Left lobe of liver (tissue), 2 donors: Measurements from ENCODE around the gene MSANTD3. TPM values are rescaled to one million over a fixed set of nuclear protein-coding genes. Genes with fewer than 3 reads are reported as not detected.
"Not testable (repeated sequence)": the region's sequence is repeated elsewhere in the genome, so short reads cannot be mapped to it uniquely, and the experiment has no call there.

Experiments used
- ATAC-seq: fragments of 200-7000 bp; cut with Tn5 transposase; one replicate; pipeline ENCODE4 v1.9.1; 2020; ENCODE audit warnings: mild to moderate bottlenecking, moderate library complexity
- DNase-seq: peaks from one replicate; pipeline ENCODE4 v3.0.0-alpha.2; 2020; ENCODE audit warnings: low spot score
- total RNA-seq: library from RNA; stranded (reverse); gene quantifications from one replicate; pipeline ENCODE4 v1.2.1, GENCODE V29; 2021
- donor health status: DM: no; HTN: no; CAD: no; lungs with moderate emphysema.
- donor health status: DM: no; HTN: yes; CAD: no.

MSANTD3 gene, protein sequence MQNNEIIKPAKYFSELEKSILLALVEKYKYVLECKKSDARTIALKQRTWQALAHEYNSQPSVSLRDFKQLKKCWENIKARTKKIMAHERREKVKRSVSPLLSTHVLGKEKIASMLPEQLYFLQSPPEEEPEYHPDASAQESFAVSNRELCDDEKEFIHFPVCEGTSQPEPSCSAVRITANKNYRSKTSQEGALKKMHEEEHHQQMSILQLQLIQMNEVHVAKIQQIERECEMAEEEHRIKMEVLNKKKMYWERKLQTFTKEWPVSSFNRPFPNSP
- total RNA-seq, result 7.1 TPM

DNA sequence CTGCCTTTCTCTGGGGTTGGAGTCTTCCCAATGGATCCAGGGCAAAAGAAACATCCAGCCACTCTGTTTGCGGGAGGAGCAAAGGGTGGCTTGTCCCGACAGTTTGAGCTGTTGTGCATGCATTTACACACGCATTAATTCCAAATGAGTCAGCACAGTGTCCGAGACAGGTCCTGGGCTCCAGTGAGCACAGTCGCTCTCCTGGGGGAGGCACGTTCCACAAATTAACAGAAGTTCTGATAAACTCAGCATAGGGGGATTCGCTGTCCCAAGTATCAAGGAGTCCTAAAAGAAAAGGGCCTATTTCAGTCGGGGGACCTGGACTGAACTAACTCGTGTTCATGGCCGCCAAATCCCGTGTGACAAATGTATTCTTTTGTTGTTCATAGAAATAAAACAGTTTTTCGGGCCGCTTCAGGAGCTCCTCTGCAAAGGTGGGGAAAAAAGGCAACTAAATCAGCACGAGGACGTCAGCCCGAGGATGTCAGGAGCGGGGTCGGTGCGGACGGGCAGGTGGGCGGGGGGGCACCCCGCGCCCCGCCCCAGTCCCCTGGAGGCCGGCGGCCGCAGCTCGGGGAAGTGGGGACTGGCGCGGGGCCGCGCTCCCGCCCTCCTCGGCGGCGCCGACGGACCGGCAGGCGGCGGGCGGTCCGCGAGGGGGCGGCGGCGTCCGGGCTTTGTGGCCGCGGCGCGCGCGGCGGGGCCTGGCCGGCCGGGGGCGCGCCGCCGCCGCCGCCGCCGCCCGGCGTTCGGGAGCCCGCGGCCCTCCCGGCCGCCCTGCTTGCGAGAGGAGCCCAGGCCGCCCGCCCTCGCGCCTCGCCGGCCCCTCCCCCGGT lies at the start of gene MSANTD3:
MSANTD3 (plus strand) TSS at position 614 of the 836 bp plus-strand sequence. CDS start 14,796 bp downstream, outside the sequence.
- DNase-seq, result peak; percentile 70

DNA sequence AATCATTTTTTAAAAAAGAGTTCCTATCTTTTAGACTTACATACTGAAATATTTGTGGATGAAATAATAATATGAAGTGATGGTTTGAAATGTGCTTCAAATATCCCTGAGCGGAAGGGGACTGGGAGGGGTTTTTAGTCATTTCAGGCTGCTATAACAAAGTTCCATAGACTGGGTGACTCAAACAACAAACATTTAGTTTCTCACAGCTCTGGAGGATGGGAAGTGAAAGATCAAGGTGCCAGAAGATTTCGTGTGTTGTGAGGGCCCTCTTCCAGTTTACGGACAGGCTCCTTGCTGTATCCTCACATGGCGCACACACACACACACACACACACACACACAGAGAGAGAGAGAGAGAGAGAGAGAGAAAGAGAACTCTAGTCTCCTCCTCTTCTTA lies 47.1 kb upstream of the MSANTD3 start:
- ATAC-seq (no peak), DNase-seq (no peak)

More for the DNA sequence above, at the start of gene MSANTD3:
- peak; percentile 86 for ATAC-seq

DNA sequence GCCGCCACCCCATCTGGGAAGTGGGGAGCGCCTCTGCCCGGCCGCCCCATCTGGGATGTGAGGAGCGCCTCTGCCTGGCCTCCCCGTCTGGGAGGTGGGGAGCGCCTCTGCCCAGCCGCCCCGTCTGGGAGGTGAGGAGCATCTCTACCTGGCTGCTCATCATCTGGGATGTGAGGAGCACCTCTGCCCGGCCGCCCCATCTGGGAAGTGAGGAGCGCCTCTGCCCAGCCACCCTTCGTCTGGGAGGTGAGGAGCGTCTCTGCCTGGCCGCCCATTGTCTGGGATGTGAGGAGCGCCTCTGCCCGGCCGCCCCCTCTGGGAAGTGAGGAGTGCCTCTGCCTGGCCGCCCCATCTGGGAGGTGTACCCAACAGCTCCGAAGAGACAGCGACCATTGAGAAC lies 34.0 kb upstream of the MSANTD3 start:
- not testable (repeated sequence) for DNase-seq, ATAC-seq

DNA sequence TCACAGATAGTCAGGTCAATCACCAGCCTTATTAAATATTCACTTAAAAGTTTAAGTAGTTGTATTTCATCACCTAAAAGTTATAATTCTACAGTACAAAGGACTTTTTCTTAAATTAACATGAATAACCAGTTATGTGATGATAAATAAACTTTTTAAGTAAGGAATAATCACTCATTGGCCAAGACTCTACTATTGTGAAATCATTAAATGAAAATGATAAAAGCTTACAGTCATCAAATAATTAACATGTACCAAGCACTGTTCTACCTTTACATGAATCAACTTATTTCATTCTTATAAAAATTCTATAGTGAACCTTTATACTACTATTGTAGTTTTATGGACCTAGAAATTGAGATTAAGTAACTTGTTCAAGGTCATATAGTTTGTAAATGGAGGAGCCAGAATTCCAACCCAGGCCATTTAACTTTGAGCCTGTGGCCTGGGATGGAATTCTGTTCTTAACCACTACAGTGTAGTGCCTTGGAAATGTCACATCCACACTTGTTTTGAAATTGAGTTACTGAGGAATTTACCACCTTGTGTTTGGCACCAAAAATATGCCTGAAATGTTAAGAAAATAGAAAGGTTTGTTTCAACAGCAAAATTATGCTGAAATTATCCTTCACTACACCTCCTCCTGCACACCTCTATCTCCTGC lies 32.8 kb upstream of the MSANTD3 start:
- ATAC-seq (no peak), DNase-seq (no peak)

DNA sequence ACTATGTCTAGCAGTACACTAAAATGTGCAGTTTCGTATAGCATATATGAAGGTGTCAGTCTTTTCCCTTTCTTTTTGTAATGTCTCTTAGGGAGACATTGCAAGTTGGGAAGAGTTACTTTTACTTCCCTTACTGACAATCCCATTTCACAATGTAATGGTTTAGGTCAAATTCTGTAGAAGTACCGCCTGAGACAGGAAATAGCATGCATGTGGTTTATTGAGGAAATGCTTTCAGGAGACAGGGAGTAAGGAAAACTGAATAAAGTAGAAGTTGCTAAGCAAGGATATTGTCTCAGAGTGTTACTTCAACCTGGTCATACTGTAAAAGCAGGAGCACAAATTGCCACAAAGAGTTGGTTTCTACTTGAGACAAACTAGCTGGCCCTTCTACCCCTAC lies 32.1 kb upstream of the MSANTD3 start:
- ATAC-seq (no peak), DNase-seq (no peak)

DNA sequence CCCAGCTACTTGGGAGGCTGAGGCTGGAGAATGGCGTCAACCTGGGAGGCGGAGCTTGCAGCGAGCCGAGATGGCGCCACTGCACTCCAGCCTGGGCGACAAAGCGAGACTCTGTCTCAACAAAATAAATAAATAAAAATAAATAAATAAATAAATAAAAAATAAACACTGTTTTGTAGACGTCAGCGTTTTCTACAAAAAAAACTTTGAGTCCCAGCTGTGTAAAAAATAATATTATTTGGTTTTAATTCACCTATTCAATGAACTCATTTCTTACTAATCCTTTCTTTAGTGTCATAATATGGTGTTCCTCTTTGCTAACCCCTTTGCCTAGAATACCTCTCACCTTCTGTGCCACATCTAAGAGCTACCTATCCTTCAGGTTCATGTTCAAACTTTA lies 30.2 kb upstream of the MSANTD3 start:
- DNase-seq (no peak), ATAC-seq (no peak)

DNA sequence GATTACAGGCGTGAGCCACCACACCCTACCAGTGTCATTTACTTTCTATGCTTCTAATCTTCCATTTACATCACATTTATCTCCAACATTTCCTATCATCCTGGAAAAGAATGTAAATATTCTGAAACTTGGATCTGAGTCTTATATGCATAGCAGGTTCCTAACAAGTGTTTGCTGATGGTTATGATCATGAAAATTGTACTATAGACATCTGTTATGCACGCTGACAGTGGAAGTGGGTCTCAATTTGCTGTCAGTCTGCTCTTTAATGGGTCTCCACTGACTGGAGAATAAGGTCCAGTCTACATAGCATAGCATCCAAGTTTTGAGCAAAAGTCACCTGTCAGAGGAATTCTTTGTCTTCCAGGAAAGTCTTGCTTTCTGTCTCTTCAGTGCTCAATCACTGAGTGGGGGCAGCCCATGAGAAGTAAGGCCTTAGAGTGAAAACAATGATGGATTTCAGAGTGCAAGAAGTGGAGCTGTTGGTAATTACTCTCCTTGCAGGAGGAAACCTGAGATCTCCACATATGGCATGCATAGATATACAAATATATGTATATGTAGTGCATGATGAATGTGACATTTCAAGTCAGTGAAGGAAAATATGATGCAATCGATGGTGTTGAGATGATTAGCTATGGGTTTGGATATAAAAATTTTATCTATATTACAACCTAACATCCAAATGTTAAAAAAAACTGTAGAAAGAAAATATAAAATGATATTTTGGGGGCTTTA lies 29.2 kb upstream of the MSANTD3 start:
- DNase-seq (no peak), ATAC-seq (no peak)

DNA sequence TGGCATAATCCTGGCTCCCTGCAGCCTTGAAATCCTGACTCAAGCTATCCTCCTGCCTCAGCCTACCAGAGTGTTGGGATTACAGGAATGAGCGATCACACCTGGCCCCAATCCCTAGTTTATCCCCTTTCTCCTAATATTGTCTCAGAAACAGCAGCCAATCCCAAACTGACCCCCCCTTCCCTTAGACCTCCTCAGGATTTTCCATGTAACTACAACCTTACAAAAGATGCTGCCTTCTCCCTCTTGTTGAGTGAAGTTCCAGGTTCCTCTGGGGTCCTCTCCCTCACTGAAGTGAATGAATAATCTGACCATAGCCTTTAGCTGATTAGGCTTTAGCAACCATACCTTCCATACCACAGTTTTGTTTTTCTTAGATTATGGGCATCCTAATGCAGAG lies 25.9 kb upstream of the MSANTD3 start:
- DNase-seq, result no peak
- ATAC-seq, result no peak

DNA sequence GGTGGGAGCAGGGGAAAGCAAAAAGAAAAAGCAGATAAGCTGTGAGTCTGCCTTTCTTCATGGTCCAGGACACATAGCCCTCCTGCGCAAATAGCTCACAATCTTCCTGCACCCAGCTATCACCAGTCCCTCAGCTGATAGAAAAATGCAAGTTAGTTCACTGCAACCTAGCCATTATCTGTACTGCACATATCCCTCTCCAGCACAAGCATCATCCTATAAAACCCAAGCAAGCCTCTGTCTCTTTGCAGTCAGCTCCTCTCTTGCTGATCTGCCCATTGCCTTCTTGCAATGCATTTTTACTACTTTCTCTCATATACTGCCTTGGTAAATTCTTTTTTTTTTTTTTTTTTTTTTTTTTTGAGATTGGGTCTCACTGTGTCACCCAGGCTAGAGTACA lies 20.0 kb upstream of the MSANTD3 start:
- DNase-seq (no peak), ATAC-seq (no peak)

DNA sequence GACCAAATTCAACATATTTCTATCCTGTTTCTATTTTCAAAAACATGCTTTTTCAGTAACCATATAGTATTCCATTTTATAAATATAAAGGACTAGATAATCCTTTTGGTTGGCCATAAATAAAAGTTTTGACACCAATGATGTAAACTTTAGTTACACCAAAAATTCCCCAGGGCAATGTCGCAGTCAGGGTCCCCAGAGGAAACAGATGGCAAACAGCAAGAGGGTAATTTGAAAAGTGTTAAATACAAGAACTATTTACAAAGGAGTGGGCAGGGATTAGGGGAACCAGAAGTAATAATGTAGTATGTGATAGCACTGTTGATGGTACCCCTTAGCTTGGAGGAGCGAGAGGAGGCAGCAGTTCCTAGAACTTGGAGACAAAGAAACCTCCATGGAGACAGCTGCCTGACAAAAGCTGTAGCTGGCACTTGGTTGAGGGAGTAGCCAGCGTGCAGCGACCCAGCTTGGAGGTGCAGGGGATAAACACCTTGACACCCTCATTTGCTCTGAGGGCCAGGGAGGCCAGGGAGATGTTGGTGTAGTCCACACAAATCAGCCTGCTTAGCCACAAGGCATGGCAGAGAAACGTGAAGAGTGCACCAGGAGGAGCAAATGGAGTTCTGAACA lies 18.3 kb upstream of the MSANTD3 start:
- no peak for ATAC-seq
- DNase-seq, result no peak

DNA sequence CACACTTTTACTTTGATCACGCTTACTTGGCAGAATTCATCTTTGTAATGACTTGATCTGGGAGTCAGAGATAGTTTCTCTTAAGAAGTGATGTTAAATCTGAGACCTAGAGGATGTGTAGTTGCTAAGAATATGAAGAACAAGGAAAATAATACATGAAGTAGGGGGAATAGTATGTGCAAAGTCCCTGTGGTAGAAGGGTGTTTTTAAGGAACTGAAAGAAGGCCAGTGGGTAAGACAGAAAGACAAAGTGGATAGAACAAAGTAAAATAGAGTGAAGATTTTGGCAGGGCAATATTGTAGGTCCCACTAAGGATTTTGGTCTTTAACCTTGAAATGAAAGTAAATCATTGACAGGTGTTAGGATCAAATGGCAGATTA lies 17.8 kb upstream of the MSANTD3 start:
- DNase-seq (no peak), ATAC-seq (no peak)

DNA sequence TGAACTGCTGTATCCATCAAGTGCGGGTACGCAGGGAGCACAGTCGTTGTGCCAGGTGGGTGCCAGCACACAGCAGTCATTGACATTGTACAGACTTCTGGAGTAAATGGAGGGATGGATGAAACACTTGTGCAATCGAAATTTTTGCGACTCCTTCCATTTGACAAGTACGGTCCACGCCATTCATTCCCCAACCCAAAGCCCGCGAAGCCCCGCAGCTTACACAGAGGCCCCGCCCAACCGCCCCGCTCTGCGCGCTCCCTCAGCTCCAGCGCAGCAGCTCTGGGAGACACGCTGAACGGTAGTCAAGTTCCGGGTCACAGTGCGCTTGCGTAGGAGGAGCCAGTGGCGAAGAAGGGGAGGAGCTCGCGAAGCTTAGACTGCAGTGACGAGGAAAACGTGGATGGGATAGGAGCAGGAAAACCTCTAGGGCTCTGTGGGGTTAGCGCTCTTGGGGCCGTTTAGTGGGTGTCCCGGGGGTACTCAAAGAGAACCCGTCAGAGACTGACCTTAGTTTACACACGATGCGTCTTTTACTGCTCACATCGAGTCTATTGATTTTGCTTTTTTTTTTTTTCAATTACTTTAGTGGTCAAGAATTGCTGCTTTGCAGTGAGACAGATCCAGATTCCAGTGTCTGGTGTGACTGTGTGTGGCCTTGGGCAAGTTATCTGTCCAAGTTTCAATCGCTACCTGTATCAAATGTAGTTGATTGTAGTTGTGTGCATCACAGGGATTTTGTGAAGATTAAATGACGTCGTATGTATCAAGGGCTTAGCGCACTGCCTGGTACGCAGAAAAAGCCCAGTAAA lies 15.3 kb upstream of the MSANTD3 start:
- ATAC-seq (peak; percentile 100), DNase-seq (peak; percentile 83)

DNA sequence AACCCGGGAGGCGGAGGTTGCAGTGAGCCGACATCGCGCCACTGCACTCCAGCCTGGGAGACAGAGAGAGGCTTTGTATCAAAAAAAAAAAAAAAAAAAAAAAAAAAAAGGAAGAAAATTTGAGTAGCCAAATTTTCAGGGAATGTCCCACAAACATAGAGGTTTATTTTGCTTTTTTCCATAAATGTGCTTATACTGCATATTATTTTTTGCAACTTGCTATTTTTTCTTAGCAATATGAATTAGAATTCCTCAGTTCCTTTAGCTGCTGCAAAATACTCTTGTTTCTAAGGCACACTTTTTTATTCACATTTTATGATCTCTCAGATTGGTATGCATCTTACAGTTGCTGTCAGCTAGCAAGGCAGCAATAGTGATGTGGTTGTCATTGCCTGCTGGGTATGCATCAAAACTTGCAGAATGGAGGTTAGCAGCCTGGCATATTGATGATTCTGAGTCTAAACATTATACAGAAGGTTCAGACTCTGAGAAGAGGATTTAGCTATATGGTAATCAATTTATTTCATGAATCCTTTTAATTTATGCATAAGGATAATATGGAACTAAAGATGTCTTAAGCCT lies 13.0 kb upstream of the MSANTD3 start:
- ATAC-seq (no peak), DNase-seq (no peak)

DNA sequence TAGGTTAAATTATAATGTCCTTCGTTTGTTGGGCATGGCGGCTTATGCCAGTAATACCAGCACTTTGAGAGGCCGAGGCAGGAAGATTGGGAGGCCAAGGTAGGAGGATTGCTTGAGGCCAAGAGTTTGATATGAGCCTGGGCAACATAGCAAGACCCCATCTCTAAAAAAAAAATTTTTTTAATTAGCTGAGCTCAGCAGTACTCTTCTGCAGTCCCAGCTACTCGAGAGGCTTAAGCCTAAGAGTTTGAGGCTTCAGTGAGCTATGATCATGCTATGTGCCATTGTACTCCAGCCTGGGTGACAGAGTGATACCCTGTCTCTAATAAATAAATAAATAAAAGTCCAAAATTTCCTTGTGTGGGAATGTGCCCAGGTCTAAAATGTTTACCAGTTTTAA lies 9.1 kb upstream of the MSANTD3 start:
- no peak for ATAC-seq
- no peak for DNase-seq

DNA sequence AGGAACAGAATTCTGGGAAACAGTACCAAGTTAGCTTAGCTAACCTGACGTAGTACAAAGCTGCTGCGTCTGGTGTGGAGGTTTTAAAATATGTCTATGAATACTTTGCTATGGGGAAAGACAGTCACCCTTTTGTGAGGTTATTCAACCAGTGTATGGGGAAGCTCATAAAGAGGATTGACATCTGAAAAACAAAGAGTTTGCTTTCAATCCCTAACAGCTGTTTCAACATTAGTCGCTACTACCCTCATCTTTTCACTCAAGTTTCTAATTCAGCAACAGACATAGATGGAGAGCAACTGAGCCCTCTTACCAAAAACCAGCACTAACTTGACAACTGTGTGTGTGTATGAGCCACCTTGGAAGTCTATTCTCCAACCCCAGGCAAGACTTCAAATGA lies 7.8 kb upstream of the MSANTD3 start:
- DNase-seq, result no peak
- ATAC-seq, result no peak

DNA sequence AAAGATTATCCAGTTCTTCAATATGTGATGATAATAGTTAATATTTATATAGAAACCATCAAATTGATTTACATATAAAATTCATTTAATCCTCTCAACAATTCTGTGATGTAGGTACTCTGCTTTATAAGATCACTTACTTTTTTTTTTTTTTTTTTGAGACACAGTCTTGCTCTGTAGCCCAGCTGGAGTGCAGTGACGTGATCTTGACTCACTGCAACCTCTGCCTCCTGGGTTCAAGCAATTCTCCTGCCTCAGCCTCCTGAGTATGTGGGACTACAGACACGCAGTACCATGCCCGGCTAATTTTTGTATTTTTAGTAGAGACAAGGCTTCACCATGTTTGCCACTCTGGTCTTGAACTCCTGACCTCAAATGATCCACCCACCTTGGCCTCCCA lies 5.8 kb upstream of the MSANTD3 start:
- DNase-seq, ATAC-seq: not testable (repeated sequence)

DNA sequence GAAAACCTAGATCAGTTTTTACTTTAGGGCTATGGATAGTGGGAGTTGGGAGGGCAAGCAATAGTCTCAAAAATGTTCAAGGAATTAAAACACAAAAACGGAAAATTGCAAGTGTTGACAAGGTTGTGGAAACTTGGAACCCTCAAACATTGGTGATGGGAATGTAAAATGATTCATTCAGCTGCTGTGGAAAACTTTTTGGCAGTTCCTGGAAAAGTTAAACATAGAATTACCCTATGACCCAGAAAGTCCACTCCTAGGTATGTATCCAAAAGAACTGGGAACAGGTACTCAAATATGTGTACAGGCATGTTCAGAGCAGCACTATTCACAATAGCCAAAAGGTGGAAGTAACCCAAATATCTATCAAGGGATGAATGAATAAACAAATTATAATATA lies 1.2 kb upstream of the MSANTD3 start:
- peak; percentile 54 for ATAC-seq

DNA sequence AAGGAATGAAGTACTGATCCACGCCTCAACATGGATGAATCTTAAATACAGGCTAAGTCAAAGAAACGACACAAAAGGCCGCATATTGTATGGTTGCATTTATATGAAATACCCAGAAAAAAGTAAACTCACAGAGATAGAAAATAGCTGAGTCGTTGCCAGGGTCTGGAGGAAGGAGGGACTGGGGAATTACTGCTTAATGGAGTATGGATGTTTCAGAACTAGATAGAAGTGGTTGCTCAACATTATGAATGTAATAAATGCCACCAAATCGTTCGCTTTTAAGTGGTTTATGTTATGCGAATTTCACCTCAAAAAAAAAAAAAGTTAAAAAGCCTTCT lies 784 bp upstream of the MSANTD3 start:
- DNase-seq (no peak), ATAC-seq (no peak)

More for the DNA sequence above, 1.2 kb upstream of the MSANTD3 start:
- DNase-seq, result no peak
